ENCODE measurements around the gene PCDH20. TPM values are rescaled to one million over a fixed set of nuclear protein-coding genes. Genes with fewer than 3 reads are reported as not detected.

The PCDH20 gene
- total and polyA plus RNA-seq, 4 donors, result 0.33 to 1.3 (median 0.76) TPM

DNA sequence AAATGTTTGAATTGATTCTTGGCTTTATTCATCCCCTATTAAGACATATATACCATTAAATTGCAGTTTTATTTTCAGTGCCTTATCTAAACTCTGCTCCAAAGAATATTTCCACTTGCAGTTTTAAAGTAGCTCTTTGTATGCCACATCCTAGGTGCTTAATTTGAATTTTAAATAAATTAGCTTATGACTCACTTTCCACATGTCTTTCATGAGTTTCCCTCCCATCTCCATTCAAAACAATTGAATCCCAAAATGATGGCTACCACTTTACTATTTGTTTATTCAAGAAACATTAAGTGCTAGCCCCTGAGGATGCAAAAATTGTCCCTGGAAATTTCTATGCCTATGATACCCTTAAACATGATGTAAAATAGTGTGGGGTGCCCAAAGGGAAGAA is 19.5 kb downstream of the PCDH20 start:
- TF ChIP-seq, protein P1, sequence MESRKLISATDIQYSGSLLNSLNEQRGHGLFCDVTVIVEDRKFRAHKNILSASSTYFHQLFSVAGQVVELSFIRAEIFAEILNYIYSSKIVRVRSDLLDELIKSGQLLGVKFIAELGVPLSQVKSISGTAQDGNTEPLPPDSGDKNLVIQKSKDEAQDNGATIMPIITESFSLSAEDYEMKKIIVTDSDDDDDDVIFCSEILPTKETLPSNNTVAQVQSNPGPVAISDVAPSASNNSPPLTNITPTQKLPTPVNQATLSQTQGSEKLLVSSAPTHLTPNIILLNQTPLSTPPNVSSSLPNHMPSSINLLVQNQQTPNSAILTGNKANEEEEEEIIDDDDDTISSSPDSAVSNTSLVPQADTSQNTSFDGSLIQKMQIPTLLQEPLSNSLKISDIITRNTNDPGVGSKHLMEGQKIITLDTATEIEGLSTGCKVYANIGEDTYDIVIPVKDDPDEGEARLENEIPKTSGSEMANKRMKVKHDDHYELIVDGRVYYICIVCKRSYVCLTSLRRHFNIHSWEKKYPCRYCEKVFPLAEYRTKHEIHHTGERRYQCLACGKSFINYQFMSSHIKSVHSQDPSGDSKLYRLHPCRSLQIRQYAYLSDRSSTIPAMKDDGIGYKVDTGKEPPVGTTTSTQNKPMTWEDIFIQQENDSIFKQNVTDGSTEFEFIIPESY (IDR thresholded peaks at IDR 0.05), result no peak
- TF ChIP-seq NR2F2 (IDR thresholded peaks at IDR 0.05) (no peak), HNF4G (IDR thresholded peaks at IDR 0.05) (no peak), FOXA1 (IDR thresholded peaks at IDR 0.05) (no peak), RXRA (IDR thresholded peaks at IDR 0.05) (no peak), HNF4A (conservative IDR thresholded peaks at IDR 0.05) (no peak), FOXA2 (IDR thresholded peaks at IDR 0.05) (no peak), EGR1 (IDR thresholded peaks at IDR 0.05; ENCODE audit: low read depth in 2 of 2) (no peak), JUND (IDR thresholded peaks at IDR 0.05) (no peak), GABPA (IDR thresholded peaks at IDR 0.05 in 1 of 2, conservative IDR thresholded peaks at IDR 0.05 in 1 of 2) (no peak), TAF1 (conservative IDR thresholded peaks at IDR 0.05) (no peak), SP1 (IDR thresholded peaks at IDR 0.05) (no peak), YY1 (IDR thresholded peaks at IDR 0.05) (no peak), RAD21 (IDR thresholded peaks at IDR 0.05) (no peak)
- TF ChIP-seq, protein P2, sequence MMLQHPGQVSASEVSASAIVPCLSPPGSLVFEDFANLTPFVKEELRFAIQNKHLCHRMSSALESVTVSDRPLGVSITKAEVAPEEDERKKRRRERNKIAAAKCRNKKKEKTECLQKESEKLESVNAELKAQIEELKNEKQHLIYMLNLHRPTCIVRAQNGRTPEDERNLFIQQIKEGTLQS (IDR thresholded peaks at IDR 0.05), result no peak
- TF ChIP-seq, protein P3, sequence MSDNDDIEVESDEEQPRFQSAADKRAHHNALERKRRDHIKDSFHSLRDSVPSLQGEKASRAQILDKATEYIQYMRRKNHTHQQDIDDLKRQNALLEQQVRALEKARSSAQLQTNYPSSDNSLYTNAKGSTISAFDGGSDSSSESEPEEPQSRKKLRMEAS (IDR thresholded peaks at IDR 0.05), result no peak
- TF ChIP-seq, protein P4, sequence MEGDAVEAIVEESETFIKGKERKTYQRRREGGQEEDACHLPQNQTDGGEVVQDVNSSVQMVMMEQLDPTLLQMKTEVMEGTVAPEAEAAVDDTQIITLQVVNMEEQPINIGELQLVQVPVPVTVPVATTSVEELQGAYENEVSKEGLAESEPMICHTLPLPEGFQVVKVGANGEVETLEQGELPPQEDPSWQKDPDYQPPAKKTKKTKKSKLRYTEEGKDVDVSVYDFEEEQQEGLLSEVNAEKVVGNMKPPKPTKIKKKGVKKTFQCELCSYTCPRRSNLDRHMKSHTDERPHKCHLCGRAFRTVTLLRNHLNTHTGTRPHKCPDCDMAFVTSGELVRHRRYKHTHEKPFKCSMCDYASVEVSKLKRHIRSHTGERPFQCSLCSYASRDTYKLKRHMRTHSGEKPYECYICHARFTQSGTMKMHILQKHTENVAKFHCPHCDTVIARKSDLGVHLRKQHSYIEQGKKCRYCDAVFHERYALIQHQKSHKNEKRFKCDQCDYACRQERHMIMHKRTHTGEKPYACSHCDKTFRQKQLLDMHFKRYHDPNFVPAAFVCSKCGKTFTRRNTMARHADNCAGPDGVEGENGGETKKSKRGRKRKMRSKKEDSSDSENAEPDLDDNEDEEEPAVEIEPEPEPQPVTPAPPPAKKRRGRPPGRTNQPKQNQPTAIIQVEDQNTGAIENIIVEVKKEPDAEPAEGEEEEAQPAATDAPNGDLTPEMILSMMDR (IDR thresholded peaks at IDR 0.05; ENCODE audit: low read depth, low read length, missing input control), result no peak
- TF ChIP-seq, protein P5, sequence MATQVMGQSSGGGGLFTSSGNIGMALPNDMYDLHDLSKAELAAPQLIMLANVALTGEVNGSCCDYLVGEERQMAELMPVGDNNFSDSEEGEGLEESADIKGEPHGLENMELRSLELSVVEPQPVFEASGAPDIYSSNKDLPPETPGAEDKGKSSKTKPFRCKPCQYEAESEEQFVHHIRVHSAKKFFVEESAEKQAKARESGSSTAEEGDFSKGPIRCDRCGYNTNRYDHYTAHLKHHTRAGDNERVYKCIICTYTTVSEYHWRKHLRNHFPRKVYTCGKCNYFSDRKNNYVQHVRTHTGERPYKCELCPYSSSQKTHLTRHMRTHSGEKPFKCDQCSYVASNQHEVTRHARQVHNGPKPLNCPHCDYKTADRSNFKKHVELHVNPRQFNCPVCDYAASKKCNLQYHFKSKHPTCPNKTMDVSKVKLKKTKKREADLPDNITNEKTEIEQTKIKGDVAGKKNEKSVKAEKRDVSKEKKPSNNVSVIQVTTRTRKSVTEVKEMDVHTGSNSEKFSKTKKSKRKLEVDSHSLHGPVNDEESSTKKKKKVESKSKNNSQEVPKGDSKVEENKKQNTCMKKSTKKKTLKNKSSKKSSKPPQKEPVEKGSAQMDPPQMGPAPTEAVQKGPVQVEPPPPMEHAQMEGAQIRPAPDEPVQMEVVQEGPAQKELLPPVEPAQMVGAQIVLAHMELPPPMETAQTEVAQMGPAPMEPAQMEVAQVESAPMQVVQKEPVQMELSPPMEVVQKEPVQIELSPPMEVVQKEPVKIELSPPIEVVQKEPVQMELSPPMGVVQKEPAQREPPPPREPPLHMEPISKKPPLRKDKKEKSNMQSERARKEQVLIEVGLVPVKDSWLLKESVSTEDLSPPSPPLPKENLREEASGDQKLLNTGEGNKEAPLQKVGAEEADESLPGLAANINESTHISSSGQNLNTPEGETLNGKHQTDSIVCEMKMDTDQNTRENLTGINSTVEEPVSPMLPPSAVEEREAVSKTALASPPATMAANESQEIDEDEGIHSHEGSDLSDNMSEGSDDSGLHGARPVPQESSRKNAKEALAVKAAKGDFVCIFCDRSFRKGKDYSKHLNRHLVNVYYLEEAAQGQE (IDR thresholded peaks at IDR 0.05), result no peak
- no peak overlapping the region for H3K9ac ChIP-seq (ENCODE audit: low read depth in 1 of 2, low read length in 2 of 2)
- no peaks in the 10 kb centered on the region for H3K36me3 ChIP-seq (ENCODE audit: control insufficient read depth in 4 of 4, insufficient read depth in 3 of 4, low read depth in 1 of 4, low read length in 3 of 4)
- H3K27ac ChIP-seq (ENCODE audit: low read depth in 1 of 2, low read length in 2 of 2), result no peak overlapping the region
- H3K4me1 ChIP-seq (ENCODE audit: control insufficient read depth in 4 of 4, insufficient read depth in 4 of 4, low read length in 3 of 4), result no peaks in the 10 kb centered on the region
- H3K27me3 ChIP-seq (ENCODE audit: control insufficient read depth in 4 of 4, insufficient read depth in 4 of 4, low read length in 3 of 4), result peaks cover 0 to 4% (median 0%) of the 10 kb centered on the region in 4 donors
- no peaks in the 10 kb centered on the region for H3K9me3 ChIP-seq (ENCODE audit: control insufficient read depth in 4 of 4, low read length in 3 of 4)
- no peak overlapping the region for H3K4me3 ChIP-seq (ENCODE audit: low read depth in 1 of 3, low read length in 3 of 3)
- no peak for DNase-seq (ENCODE audit: low spot score)

Measured in liver (tissue), 9 donors.